B cell (primary cell): ENCODE measurements around the gene TAF11. TPM values are rescaled to one million over a fixed set of nuclear protein-coding genes. Genes with fewer than 3 reads are reported as not detected.
"Not testable (repeated sequence)": the region's sequence is repeated elsewhere in the genome, so short reads cannot be mapped to it uniquely, and the experiment has no call there.

Experiments used
- ATAC-seq: fragments of 200-7000 bp; cut with Tn5 transposase; one replicate; pipeline ENCODE4 v1.10.0; 2021; ENCODE audit warnings: low read depth, mild to moderate bottlenecking, moderate number of reproducible peaks, moderate library complexity
- CTCF ChIA-PET: fragments of 350-600 bp; sonication (Branson Sonifier 250); formaldehyde crosslinking; loops from one replicate; lab custom pipeline; 2021; ENCODE audit warnings: antibody characterized with exemption, inconsistent platforms; lab: Charles Lee
- POLR2A ChIA-PET: fragments of 350-600 bp; sonication (Branson Sonifier 250); formaldehyde crosslinking; loops from one replicate; lab custom pipeline; 2021; ENCODE audit warnings: antibody characterized with exemption; lab: Charles Lee
- DNase-seq: peaks from one replicate; pipeline ENCODE4 v3.0.0; 2013
- H2AFZ ChIP-seq: 2 replicates; pipeline ENCODE4 v1.6.1; 2012; ENCODE audit warnings: mild to moderate bottlenecking, low read depth, low read length; ENCODE audit not compliant: insufficient read depth, poor library complexity, severe bottlenecking
- H3K27ac ChIP-seq, 2 donors: 1 replicate in 1 of 2; 2 replicates in 1 of 2; pipeline ENCODE4 v1.5.1; 2012 to 2013; ENCODE audit warnings: low read length in 2 of 2, mild to moderate bottlenecking in 2 of 2, moderate library complexity in 1 of 2
- H3K27me3 ChIP-seq, 4 experiments: fragments of 200-600 bp in 1 of 4; sonication (generic) in 1 of 4; replicated peaks in 1 of 4; 1 replicate in 2 of 4; 2 replicates in 2 of 4; pipeline versions ENCODE4 v1.6.1 to v1.7.0; 2013 to 2016; ENCODE audit warnings: low read length in 3 of 4, mild to moderate bottlenecking in 2 of 4, mixed read lengths in 1 of 4, moderate library complexity in 1 of 4; ENCODE audit not compliant: insufficient read depth in 4 of 4, control insufficient read depth in 3 of 4; ENCODE audit errors: control extremely low read depth in 1 of 4
- H3K36me3 ChIP-seq, 2 experiments: replicated peaks in 1 of 2; 1 replicate in 1 of 2; 2 replicates in 1 of 2; pipeline versions ENCODE4 v1.6.1 to v1.7.1; 2013; ENCODE audit warnings: low read length in 1 of 2; ENCODE audit not compliant: insufficient read depth in 2 of 2, control insufficient read depth in 1 of 2; ENCODE audit errors: control extremely low read depth in 1 of 2, extremely low read depth in 1 of 2
- H3K4me1 ChIP-seq, 2 donors: fragments of 200-600 bp in 1 of 2; sonication (generic) in 1 of 2; 1 replicate in 1 of 2; 2 replicates in 1 of 2; pipeline versions ENCODE4 v1.5.1 to v1.6.1; 2013 to 2017; ENCODE audit warnings: low read length in 2 of 2; ENCODE audit not compliant: control insufficient read depth in 2 of 2, insufficient read depth in 2 of 2
- H3K4me2 ChIP-seq: replicated peaks from 2 replicates; pipeline ENCODE3; 2012; ENCODE audit warnings: mild to moderate bottlenecking, low read depth, low read length; ENCODE audit not compliant: poor library complexity, severe bottlenecking
- H3K4me3 ChIP-seq, 5 experiments: fragments of 200-600 bp in 1 of 5; sonication (generic) in 1 of 5; 1 replicate in 3 of 5; 2 replicates in 2 of 5; pipeline versions ENCODE4 v1.5.1 to v1.7.0; 2011 to 2016; ENCODE audit warnings: low read length in 4 of 5, mild to moderate bottlenecking in 4 of 5, low read depth in 2 of 5, control low read depth in 1 of 5, moderate library complexity in 1 of 5; ENCODE audit not compliant: insufficient read depth in 1 of 5; ENCODE audit errors: control extremely low read depth in 1 of 5, extremely low read depth in 1 of 5
- H3K79me2 ChIP-seq: fragments of 200-600 bp; sonication (generic); one replicate; pipeline ENCODE4 v1.6.0; 2016; ENCODE audit warnings: low read length; ENCODE audit not compliant: control insufficient read depth, insufficient read depth
- H3K9ac ChIP-seq: fragments of 200-600 bp; sonication (generic); 2 replicates; pipeline ENCODE4 v1.6.1; 2017; ENCODE audit warnings: mild to moderate bottlenecking, low read length, moderate library complexity
- H3K9me3 ChIP-seq, 3 donors: one replicate each; pipeline versions ENCODE4 v1.6.1 to v1.7.1; 2013; ENCODE audit warnings: low read length in 2 of 3; ENCODE audit not compliant: control insufficient read depth in 2 of 3, insufficient read depth in 1 of 3; ENCODE audit errors: control extremely low read depth in 1 of 3
- H4K20me1 ChIP-seq: 2 replicates; pipeline ENCODE4 v1.6.0; 2012; ENCODE audit warnings: mild to moderate bottlenecking, low read length; ENCODE audit not compliant: insufficient read depth, control insufficient read depth, poor library complexity, severe bottlenecking
- H3K27ac Mint-ChIP-seq: one replicate; pipeline ENCODE4 v1.8.0; 2021; ENCODE audit warnings: mixed read lengths
- H3K27me3 Mint-ChIP-seq: one replicate; pipeline ENCODE4 v1.8.0; 2021; ENCODE audit warnings: mixed read lengths
- H3K4me1 Mint-ChIP-seq: one replicate; pipeline ENCODE4 v1.8.0; 2021; ENCODE audit warnings: mixed read lengths
- H3K4me3 Mint-ChIP-seq: one replicate; pipeline ENCODE4 v1.8.0; 2021; ENCODE audit warnings: mixed read lengths
- H3K9me3 Mint-ChIP-seq: one replicate; pipeline ENCODE4 v1.8.0; 2022; ENCODE audit warnings: mixed read lengths; ENCODE audit not compliant: insufficient read depth
- EZH2 ChIP-seq: IDR thresholded peaks from 2 replicates; pipeline ENCODE4 v1.6.1; 2012; ENCODE audit warnings: borderline replicate concordance, low read depth, mild to moderate bottlenecking, moderate library complexity, low read length; ENCODE audit not compliant: insufficient read depth, poor library complexity, severe bottlenecking
- WGBS: methylation state at CpG from one replicate; pipeline ENCODE4 v1.1.5; 2013; ENCODE audit warnings: missing lambda C conversion rate; ENCODE audit not compliant: insufficient coverage; 5-methylcytosine and 5-hydroxymethylcytosine counted together
- intact Hi-C: fragments of 100-400 bp; cut with micrococcal nuclease; formaldehyde crosslinking; loops from one replicate; pipeline ENCODE4 v1.10.0; 2022
- polyA plus RNA-seq: library from polyadenylated mRNA; depleted of rRNA; stranded (reverse); fragments of >200 nt; gene quantifications from 2 replicates; pipeline ENCODE4 v1.2.3, GENCODE V29; 2012
- total RNA-seq, 2 donors: library from RNA; stranded (reverse); fragments of 120-200 nt in 1 of 2; gene quantifications; 1 replicate in 1 of 2; 2 replicates in 1 of 2; pipeline versions ENCODE4 v1.2.3 to v1.2.4, GENCODE V29; 2013 to 2022
- TF ChIP-seq, protein P1 (sequence below): fragments of 200-600 bp; IDR thresholded peaks from one replicate; pipeline ENCODE4 v1.8.0; 2022; ENCODE audit warnings: antibody characterized with exemption, mild to moderate bottlenecking

Gene TAF11
- total and polyA plus RNA-seq, 2 donors (not counting 1 experiment from before 2014, with no cell fraction given) = 27.3 to 28.5 TPM

GRCh38 chr6:34932202-34932601, 44.4 kb upstream of the TAF11 start:
- H3K4me2 ChIP-seq, intact Hi-C loops, H3K9me3 Mint-ChIP-seq, H3K9ac ChIP-seq, H3K27me3 ChIP-seq, H2AFZ ChIP-seq, CTCF ChIA-PET, H3K27ac Mint-ChIP-seq, H3K4me1 ChIP-seq, POLR2A ChIA-PET, DNase-seq, H3K4me3 Mint-ChIP-seq, H3K27ac ChIP-seq, H3K36me3 ChIP-seq, H3K9me3 ChIP-seq, ATAC-seq, H3K27me3 Mint-ChIP-seq, H3K4me3 ChIP-seq: not testable (repeated sequence)
- peaks cover 33% of the 10 kb centered on the region for H3K4me1 Mint-ChIP-seq
- H4K20me1 ChIP-seq = peaks cover 20% of the 10 kb centered on the region
- peaks cover 27% of the 10 kb centered on the region for H3K79me2 ChIP-seq
- WGBS = 100% methylated on average over 11 of the region's 12 CpGs

DNA sequence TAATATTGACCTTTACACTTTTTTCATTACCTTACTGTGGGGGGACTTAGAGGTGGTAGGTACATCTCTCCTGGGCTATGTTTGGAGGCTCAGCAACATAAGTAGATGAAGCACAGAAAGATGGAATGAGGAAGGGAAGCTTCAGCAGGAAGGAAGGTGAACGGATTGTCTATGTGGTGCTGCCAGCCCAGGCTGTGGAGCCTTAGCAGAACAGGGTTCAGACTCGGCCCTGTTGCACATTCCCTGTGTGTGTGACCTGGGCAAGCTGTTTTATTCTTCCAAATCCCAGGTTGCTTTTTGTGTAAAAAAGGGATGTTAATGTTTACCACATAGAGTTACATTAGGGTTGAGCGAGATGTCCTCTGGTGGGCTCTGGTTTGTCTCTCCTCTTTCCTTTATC, 42.4 kb upstream of the TAF11 start:
- intact Hi-C loops = no loop called here
- Histone ChIP-seq H3K9ac (no peak overlapping the region), H3K4me3 (no peak overlapping the region), H4K20me1 (peaks cover 11% of the 10 kb centered on the region), H2AFZ (no peak overlapping the region), H3K27ac (no peak overlapping the region), H3K36me3 (peaks cover 0 to 2% of the 10 kb centered on the region in 2 experiments), H3K4me1 (peaks cover 3 to 6% of the 10 kb centered on the region in 2 donors), H3K79me2 (peaks cover 24% of the 10 kb centered on the region), H3K4me2 (no peak overlapping the region), H3K27me3 (no peaks in the 10 kb centered on the region), H3K9me3 (no peaks in the 10 kb centered on the region)
- 85% methylated on average over 2 of the region's 3 CpGs for WGBS
- ATAC-seq (no peak), DNase-seq (no peak)
- Mint-ChIP-seq H3K4me3 (no peak overlapping the region), H3K9me3 (no peaks in the 10 kb centered on the region), H3K4me1 (peaks cover 28% of the 10 kb centered on the region), H3K27me3 (no peaks in the 10 kb centered on the region), H3K27ac (no peak overlapping the region)
- TF ChIP-seq, protein P1, sequence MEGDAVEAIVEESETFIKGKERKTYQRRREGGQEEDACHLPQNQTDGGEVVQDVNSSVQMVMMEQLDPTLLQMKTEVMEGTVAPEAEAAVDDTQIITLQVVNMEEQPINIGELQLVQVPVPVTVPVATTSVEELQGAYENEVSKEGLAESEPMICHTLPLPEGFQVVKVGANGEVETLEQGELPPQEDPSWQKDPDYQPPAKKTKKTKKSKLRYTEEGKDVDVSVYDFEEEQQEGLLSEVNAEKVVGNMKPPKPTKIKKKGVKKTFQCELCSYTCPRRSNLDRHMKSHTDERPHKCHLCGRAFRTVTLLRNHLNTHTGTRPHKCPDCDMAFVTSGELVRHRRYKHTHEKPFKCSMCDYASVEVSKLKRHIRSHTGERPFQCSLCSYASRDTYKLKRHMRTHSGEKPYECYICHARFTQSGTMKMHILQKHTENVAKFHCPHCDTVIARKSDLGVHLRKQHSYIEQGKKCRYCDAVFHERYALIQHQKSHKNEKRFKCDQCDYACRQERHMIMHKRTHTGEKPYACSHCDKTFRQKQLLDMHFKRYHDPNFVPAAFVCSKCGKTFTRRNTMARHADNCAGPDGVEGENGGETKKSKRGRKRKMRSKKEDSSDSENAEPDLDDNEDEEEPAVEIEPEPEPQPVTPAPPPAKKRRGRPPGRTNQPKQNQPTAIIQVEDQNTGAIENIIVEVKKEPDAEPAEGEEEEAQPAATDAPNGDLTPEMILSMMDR = no peak
- no peak for TF ChIP-seq EZH2
- ChIA-PET CTCF (no interaction called here), POLR2A (no interaction called here)
